Transverse colon (tissue), 4 donors: ENCODE data around the gene LRRC4C. TPM values are rescaled to one million over a fixed set of nuclear protein-coding genes. Genes with fewer than 3 reads are reported as not detected.

Source experiments
- DNase-seq: peaks from one replicate; pipeline ENCODE4 v3.0.0-alpha.2; 2019
- H3K27ac ChIP-seq, 4 donors: fragments of 200-600 bp; sonication (generic); 2 replicates each; pipeline ENCODE4 v1.5.1; 2016 to 2018; ENCODE audit warnings: inconsistent platforms in 4 of 4
- H3K27me3 ChIP-seq: fragments of 200-600 bp; sonication (generic); 2 replicates; pipeline ENCODE4 v1.5.1; 2017; ENCODE audit warnings: inconsistent platforms
- H3K36me3 ChIP-seq, 4 donors: fragments of 200-600 bp; sonication (generic); 2 replicates each; pipeline ENCODE4 v1.5.1; 2017 to 2019; ENCODE audit warnings: inconsistent platforms in 4 of 4
- H3K4me1 ChIP-seq, 4 donors: fragments of 200-600 bp; sonication (generic); 2 replicates each; pipeline ENCODE4 v1.5.1; 2017 to 2020; ENCODE audit warnings: inconsistent platforms in 4 of 4
- H3K4me3 ChIP-seq, 4 donors: fragments of 200-600 bp; sonication (generic); 1 replicate in 1 of 4; 2 replicates in 3 of 4; pipeline versions ENCODE4 v1.5.1 to v1.6.1; 2017 to 2019; ENCODE audit warnings: inconsistent platforms in 4 of 4
- H3K9me3 ChIP-seq, 2 donors: fragments of 200-600 bp; sonication (generic); 2 replicates each; pipeline ENCODE4 v1.5.1; 2017 to 2019; ENCODE audit warnings: inconsistent platforms in 2 of 2
- EP300 ChIP-seq: sonication (generic); formaldehyde crosslinking; IDR thresholded peaks from one replicate; pipeline ENCODE4 v1.6.1; 2017; ENCODE audit warnings: antibody characterized with exemption, low read depth
- POLR2A ChIP-seq: fragments of 450-650 bp; IDR thresholded peaks from one replicate; pipeline ENCODE4 v1.6.1; 2016; ENCODE audit warnings: antibody characterized with exemption, mild to moderate bottlenecking, moderate library complexity
- POLR2AphosphoS5 ChIP-seq, 3 donors: sonication (generic); formaldehyde crosslinking; IDR thresholded peaks; one replicate each; pipeline ENCODE4 v1.6.1; 2016; ENCODE audit warnings: antibody characterized with exemption in 3 of 3
- WGBS, 2 donors: methylation state at CpG; one replicate each; pipeline ENCODE4 v1.1.5; 2018; ENCODE audit warnings: low coverage in 1 of 2; 5-methylcytosine and 5-hydroxymethylcytosine counted together
- in situ Hi-C, 4 donors: fragments of 200-750 bp; cut with MboI; loops; one replicate each; pipeline versions ENCODE4 v1.15.0 to v1.15.1; 2017; ENCODE audit warnings: low sequenced_read_pairs in 3 of 4, low pct_ligation_motif_present in 1 of 4, low pct_unique_long_range_greater_than_20kb in 1 of 4
- intact Hi-C: fragments of 100-400 bp; cut with DNase I; formaldehyde crosslinking; loops from one replicate; pipeline ENCODE4 v1.15.1; 2023; ENCODE audit warnings: low total_unique reads
- total RNA-seq, 4 donors: library from RNA; depleted of rRNA; stranded (reverse); fragments of >200 nt; gene quantifications; one replicate each; pipeline ENCODE4 v1.1.0, GENCODE V29; 2016
- TF ChIP-seq, protein P1 (sequence below), 5 experiments: fragments of 200-600 bp in 3 of 5; fragments of 450-650 bp in 2 of 5; sonication (generic) in 3 of 5; IDR thresholded peaks; 1 replicate in 2 of 5; 2 replicates in 3 of 5; pipeline ENCODE4 v1.5.1; 2016 to 2017; ENCODE audit warnings: antibody characterized with exemption in 5 of 5, inconsistent platforms in 3 of 5, mild to moderate bottlenecking in 2 of 5, moderate library complexity in 1 of 5

Gene LRRC4C
- total RNA-seq, 4 donors from 2014 or later, result 0.55 to 1.9 (median 0.64) TPM; not detected in 1

DNA sequence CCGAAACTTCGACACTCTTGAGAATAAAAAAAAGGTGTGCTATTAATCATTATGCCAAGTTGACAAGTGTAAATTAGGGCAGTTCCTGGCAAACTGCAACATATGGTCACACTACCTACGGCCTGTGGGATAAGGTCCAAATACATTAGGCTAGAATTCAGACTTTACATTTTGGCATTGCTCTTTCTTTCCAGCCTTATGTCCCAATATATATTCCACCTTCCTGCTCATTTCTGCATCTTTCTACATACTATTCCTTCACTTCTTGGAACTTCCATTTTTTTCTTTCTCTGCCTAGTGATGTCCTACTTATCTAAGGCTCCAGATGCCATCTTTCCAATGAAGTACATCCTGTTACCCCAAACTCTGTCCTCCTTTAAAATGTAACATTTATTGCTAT lies 577.2 kb downstream of the LRRC4C start:
- intact Hi-C loops, result no loop called here
- DNase-seq, result no peak
- H3K27ac ChIP-seq, result no peak overlapping the region
- H3K4me3 ChIP-seq, result no peak overlapping the region
- no peaks in the 10 kb centered on the region for H3K27me3 ChIP-seq
- WGBS, 2 donors, result 71 to 74% methylated on average over 3 of the region's 3 CpGs
- no peaks in the 10 kb centered on the region for H3K4me1 ChIP-seq
- in situ Hi-C loops, result no loop called here
- no peaks in the 10 kb centered on the region for H3K9me3 ChIP-seq
- no peaks in the 10 kb centered on the region for H3K36me3 ChIP-seq
- no peak for TF ChIP-seq EP300
- no peak for TF ChIP-seq POLR2AphosphoS5 (IDR thresholded peaks at IDR 0.05)
- TF ChIP-seq POLR2A, result no peak
- TF ChIP-seq, protein P1, sequence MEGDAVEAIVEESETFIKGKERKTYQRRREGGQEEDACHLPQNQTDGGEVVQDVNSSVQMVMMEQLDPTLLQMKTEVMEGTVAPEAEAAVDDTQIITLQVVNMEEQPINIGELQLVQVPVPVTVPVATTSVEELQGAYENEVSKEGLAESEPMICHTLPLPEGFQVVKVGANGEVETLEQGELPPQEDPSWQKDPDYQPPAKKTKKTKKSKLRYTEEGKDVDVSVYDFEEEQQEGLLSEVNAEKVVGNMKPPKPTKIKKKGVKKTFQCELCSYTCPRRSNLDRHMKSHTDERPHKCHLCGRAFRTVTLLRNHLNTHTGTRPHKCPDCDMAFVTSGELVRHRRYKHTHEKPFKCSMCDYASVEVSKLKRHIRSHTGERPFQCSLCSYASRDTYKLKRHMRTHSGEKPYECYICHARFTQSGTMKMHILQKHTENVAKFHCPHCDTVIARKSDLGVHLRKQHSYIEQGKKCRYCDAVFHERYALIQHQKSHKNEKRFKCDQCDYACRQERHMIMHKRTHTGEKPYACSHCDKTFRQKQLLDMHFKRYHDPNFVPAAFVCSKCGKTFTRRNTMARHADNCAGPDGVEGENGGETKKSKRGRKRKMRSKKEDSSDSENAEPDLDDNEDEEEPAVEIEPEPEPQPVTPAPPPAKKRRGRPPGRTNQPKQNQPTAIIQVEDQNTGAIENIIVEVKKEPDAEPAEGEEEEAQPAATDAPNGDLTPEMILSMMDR (IDR thresholded peaks at IDR 0.05), result no peak

DNA sequence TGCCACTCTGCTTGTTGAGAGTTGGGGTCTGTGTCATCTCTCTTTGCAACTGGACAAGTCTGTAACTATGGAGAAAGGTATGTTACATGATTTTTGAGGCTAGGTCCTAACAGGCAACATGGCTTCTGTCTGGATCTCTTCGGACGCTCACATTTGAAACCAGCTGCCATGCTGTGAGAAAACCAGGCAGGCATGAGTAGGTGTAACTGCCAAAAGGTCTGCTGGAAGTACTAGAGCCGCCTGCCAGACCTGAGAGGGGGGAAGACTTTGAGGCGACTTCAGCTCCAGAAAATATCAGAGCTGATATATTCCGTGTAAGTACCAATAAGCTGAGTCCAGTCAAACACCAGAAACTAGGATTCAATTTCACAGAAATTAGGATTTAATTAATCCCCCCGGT lies 579.5 kb downstream of the LRRC4C start:
- Histone ChIP-seq H3K36me3 (no peaks in the 10 kb centered on the region), H3K4me1 (no peaks in the 10 kb centered on the region), H3K9me3 (no peaks in the 10 kb centered on the region), H3K27ac (no peak overlapping the region), H3K4me3 (no peak overlapping the region), H3K27me3 (no peaks in the 10 kb centered on the region)
- intact Hi-C loops (no loop called here), in situ Hi-C loops (no loop called here)
- no peak for DNase-seq
- TF ChIP-seq POLR2A, result no peak
- TF ChIP-seq, protein P1 (IDR thresholded peaks at IDR 0.05), result no peak
- no peak for TF ChIP-seq EP300
- no peak for TF ChIP-seq POLR2AphosphoS5 (IDR thresholded peaks at IDR 0.05)
- WGBS, 2 donors, result 91 to 97% methylated on average over 5 to 6 of the region's 6 CpGs

DNA sequence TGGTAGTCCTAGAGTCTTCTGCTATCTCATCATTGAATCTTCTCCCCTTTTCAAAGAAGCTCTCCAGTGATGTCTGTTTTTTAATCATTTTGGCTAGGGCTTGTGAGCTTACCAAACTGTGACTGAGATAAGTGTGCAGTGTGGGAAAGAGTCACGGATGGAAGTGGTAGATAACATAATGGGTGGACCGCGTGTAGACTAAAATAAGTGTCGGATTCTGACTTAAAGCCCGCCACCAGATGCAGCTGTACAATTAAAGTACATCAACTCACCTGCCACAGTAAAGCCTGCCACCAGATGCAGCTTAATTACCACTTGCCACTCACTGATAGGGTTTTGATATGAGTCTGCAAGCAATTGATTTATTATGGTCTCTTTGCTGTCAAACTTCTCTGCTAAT lies 581.5 kb downstream of the LRRC4C start:
- DNase-seq, result no peak
- no peaks in the 10 kb centered on the region for H3K4me1 ChIP-seq
- no peaks in the 10 kb centered on the region for H3K27me3 ChIP-seq
- TF ChIP-seq EP300 (no peak), POLR2AphosphoS5 (IDR thresholded peaks at IDR 0.05) (no peak), POLR2A (no peak)
- TF ChIP-seq, protein P1 (IDR thresholded peaks at IDR 0.05), result no peak
- no peak overlapping the region for H3K27ac ChIP-seq
- H3K4me3 ChIP-seq, result no peak overlapping the region
- WGBS, 2 donors, result 82 to 91% methylated on average over 4 to 5 of the region's 5 CpGs
- no peaks in the 10 kb centered on the region for H3K36me3 ChIP-seq
- H3K9me3 ChIP-seq, result no peaks in the 10 kb centered on the region
- in situ Hi-C loops (no loop called here), intact Hi-C loops (no loop called here)

DNA sequence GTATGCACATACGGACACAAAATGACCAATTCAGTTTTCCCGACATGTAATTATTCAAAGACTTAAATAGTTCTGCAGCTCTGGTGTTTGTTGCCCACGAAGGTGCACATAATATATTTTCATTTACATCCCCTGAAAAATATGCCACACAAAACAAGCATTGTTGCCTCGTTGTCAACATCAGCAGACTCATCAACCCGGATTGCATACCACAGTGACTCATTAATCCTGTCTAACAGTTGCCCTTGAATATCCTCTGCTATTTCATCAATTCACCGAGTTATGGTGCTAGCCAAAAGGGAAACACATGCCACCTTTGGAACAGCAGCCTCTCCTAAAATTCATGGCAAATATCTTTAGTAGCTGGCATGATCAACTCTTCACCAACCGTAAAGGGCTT lies 582.2 kb downstream of the LRRC4C start:
- intact Hi-C loops (no loop called here), in situ Hi-C loops (no loop called here)
- TF ChIP-seq POLR2AphosphoS5 (IDR thresholded peaks at IDR 0.05) (no peak), EP300 (no peak), POLR2A (no peak)
- TF ChIP-seq, protein P1 (IDR thresholded peaks at IDR 0.05), result no peak
- Histone ChIP-seq H3K36me3 (no peaks in the 10 kb centered on the region), H3K27ac (no peak overlapping the region), H3K4me3 (no peak overlapping the region), H3K27me3 (no peaks in the 10 kb centered on the region), H3K4me1 (no peaks in the 10 kb centered on the region), H3K9me3 (no peaks in the 10 kb centered on the region)
- no peak for DNase-seq
- WGBS, 2 donors, result 77 to 78% methylated on average over 6 to 7 of the region's 7 CpGs
